ENCODE data around the gene HMCN2.

DNA sequence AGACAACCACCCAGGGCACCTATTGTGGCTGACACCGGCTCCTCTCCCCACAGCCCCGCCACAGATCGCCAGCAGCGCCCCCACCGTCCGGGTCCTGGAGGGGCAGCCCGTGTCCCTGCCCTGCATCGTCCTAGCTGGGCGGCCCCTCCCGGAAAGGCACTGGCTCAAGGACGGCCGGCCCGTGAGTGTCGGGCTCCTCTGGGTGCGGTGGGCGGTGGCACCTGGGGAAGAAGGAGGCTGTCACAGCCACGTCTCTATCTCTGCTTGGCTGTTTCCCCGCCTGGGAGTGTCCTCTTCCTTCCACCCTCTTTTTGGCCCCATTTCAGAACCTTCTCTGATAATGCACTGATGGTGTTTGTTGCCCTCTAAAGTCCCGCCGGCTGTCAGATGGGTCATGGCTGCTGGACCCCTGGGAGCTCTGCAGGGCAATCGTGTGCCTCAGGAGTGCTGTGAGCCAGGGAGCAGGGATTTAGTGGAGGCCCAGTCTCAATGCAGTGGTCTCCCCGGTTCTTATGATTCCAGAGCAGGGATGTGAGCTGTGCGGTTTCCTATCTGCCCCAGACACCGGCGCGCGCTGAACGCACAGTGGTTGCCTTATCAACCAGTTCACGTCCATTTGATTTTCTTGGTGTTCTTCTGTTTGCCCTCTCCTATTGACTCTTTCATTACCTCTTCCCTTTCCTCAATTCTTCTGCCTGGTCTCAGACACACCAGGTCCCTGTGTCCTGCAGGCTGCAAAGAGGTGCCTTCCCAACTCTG lies 55.3 kb downstream of the HMCN2 start:
- TF ChIP-seq, protein P1, sequence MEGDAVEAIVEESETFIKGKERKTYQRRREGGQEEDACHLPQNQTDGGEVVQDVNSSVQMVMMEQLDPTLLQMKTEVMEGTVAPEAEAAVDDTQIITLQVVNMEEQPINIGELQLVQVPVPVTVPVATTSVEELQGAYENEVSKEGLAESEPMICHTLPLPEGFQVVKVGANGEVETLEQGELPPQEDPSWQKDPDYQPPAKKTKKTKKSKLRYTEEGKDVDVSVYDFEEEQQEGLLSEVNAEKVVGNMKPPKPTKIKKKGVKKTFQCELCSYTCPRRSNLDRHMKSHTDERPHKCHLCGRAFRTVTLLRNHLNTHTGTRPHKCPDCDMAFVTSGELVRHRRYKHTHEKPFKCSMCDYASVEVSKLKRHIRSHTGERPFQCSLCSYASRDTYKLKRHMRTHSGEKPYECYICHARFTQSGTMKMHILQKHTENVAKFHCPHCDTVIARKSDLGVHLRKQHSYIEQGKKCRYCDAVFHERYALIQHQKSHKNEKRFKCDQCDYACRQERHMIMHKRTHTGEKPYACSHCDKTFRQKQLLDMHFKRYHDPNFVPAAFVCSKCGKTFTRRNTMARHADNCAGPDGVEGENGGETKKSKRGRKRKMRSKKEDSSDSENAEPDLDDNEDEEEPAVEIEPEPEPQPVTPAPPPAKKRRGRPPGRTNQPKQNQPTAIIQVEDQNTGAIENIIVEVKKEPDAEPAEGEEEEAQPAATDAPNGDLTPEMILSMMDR (IDR thresholded peaks at IDR 0.05): no peak
- no peak for TF ChIP-seq POLR2A (IDR thresholded peaks at IDR 0.05)

Data from ovary (tissue), 3 donors.